Measurements from ENCODE around the gene PFDN2.

Gene PFDN2

GRCh38 chr1:161091093-161091492 is 26.7 kb downstream of the PFDN2 start:
- Histone ChIP-seq H2AK5ac (ENCODE audit: low read length, severe bottlenecking) (no peak overlapping the region), H3K27ac (ENCODE audit: low read length, poor library complexity, severe bottlenecking) (no peak overlapping the region), H3K14ac (ENCODE audit: low read length in 2 of 2) (no peak overlapping the region), H3K4me3 (ENCODE audit: insufficient read depth in 1 of 2, low read depth in 1 of 2, low read length in 2 of 2) (no peak overlapping the region), H3K9ac (ENCODE audit: low read length) (no peak overlapping the region), H4K8ac (ENCODE audit: low read length) (no peak overlapping the region), H4K91ac (ENCODE audit: low read length) (no peak overlapping the region), H2BK15ac (ENCODE audit: low read depth, poor library complexity, severe bottlenecking) (no peak overlapping the region), H3K4me1 (ENCODE audit: control insufficient read depth, insufficient read depth, low read depth, low read length) (peaks cover 8% of the 10 kb centered on the region), H2BK5ac (ENCODE audit: low read depth, low read length, poor library complexity, severe bottlenecking) (no peak overlapping the region), H3K36me3 (ENCODE audit: control insufficient read depth in 1 of 2, insufficient read depth in 2 of 2, low read depth in 1 of 2, low read length in 2 of 2) (no peaks in the 10 kb centered on the region), H2BK12ac (ENCODE audit: low read length in 2 of 2) (no peak overlapping the region), H3K9me3 (ENCODE audit: control insufficient read depth, low read length) (no peaks in the 10 kb centered on the region), H3K23ac (ENCODE audit: low read length in 2 of 2) (no peak overlapping the region), H3K18ac (ENCODE audit: low read depth in 1 of 2, low read length in 2 of 2) (no peak overlapping the region), H3K79me1 (replicated peaks; ENCODE audit: low read length, poor library complexity, severe bottlenecking) (no peaks in the 10 kb centered on the region), H3K4ac (ENCODE audit: low read depth in 1 of 2, low read length in 2 of 2) (no peak overlapping the region), H2AFZ (ENCODE audit: low read depth, low read length) (no peak overlapping the region), H3K27me3 (ENCODE audit: control insufficient read depth in 1 of 2, insufficient read depth in 1 of 2, low read length in 2 of 2) (no peaks in the 10 kb centered on the region), H3K4me2 (ENCODE audit: low read length, poor library complexity, severe bottlenecking) (no peak overlapping the region), H2BK120ac (ENCODE audit: low read depth, low read length) (no peak overlapping the region)
- 79% methylated on average over 5 of the region's 5 CpGs for WGBS
- DNase-seq, result no peak

- no peak overlapping the region for H2BK12ac ChIP-seq (ENCODE audit: low read length in 2 of 2)
- WGBS, result 95% methylated on average over 2 of the region's 3 CpGs
- H3K14ac ChIP-seq (ENCODE audit: low read length in 2 of 2), result no peak overlapping the region
Measured at GRCh38 chr1:161090617-161091016, 27.2 kb downstream of the PFDN2 start.

GRCh38 chr1:161089938-161090337 is 27.9 kb downstream of the PFDN2 start:
- Histone ChIP-seq H3K18ac (ENCODE audit: low read depth in 1 of 2, low read length in 2 of 2) (no peak overlapping the region), H3K27me3 (ENCODE audit: control insufficient read depth in 1 of 2, insufficient read depth in 1 of 2, low read length in 2 of 2) (no peaks in the 10 kb centered on the region), H3K23ac (ENCODE audit: low read length in 2 of 2) (no peak overlapping the region), H2BK5ac (ENCODE audit: low read depth, low read length, poor library complexity, severe bottlenecking) (no peak overlapping the region), H3K9ac (ENCODE audit: low read length) (no peak overlapping the region), H3K14ac (ENCODE audit: low read length in 2 of 2) (no peak overlapping the region), H3K4ac (ENCODE audit: low read depth in 1 of 2, low read length in 2 of 2) (no peak overlapping the region), H2AFZ (ENCODE audit: low read depth, low read length) (no peak overlapping the region), H2BK12ac (ENCODE audit: low read length in 2 of 2) (no peak overlapping the region), H2BK15ac (ENCODE audit: low read depth, poor library complexity, severe bottlenecking) (no peak overlapping the region), H3K4me2 (ENCODE audit: low read length, poor library complexity, severe bottlenecking) (no peak overlapping the region), H3K4me3 (ENCODE audit: insufficient read depth in 1 of 2, low read depth in 1 of 2, low read length in 2 of 2) (no peak overlapping the region), H4K91ac (ENCODE audit: low read length) (no peak overlapping the region), H3K36me3 (ENCODE audit: control insufficient read depth in 1 of 2, insufficient read depth in 2 of 2, low read depth in 1 of 2, low read length in 2 of 2) (no peaks in the 10 kb centered on the region), H3K79me1 (replicated peaks; ENCODE audit: low read length, poor library complexity, severe bottlenecking) (no peaks in the 10 kb centered on the region), H3K27ac (ENCODE audit: low read length, poor library complexity, severe bottlenecking) (no peak overlapping the region), H4K8ac (ENCODE audit: low read length) (no peak overlapping the region), H2AK5ac (ENCODE audit: low read length, severe bottlenecking) (no peak overlapping the region), H3K4me1 (ENCODE audit: control insufficient read depth, insufficient read depth, low read depth, low read length) (peaks cover 14% of the 10 kb centered on the region), H2BK120ac (ENCODE audit: low read depth, low read length) (no peak overlapping the region), H3K9me3 (ENCODE audit: control insufficient read depth, low read length) (no peaks in the 10 kb centered on the region)
- 96% methylated on average over 5 of the region's 5 CpGs for whole genome bisulfite sequencing
- DNase-seq, result no peak

More at GRCh38 chr1:161090617-161091016, 27.2 kb downstream of the PFDN2 start:
- no peaks in the 10 kb centered on the region for H3K36me3 ChIP-seq (ENCODE audit: control insufficient read depth in 1 of 2, insufficient read depth in 2 of 2, low read depth in 1 of 2, low read length in 2 of 2)
- no peak overlapping the region for H4K8ac ChIP-seq (ENCODE audit: low read length)
- no peak overlapping the region for H2BK15ac ChIP-seq (ENCODE audit: low read depth, poor library complexity, severe bottlenecking)
- peaks cover 8% of the 10 kb centered on the region for H3K4me1 ChIP-seq (ENCODE audit: control insufficient read depth, insufficient read depth, low read depth, low read length)
- no peak overlapping the region for H3K4me3 ChIP-seq (ENCODE audit: insufficient read depth in 1 of 2, low read depth in 1 of 2, low read length in 2 of 2)
- H2AK5ac ChIP-seq (ENCODE audit: low read length, severe bottlenecking), result no peak overlapping the region
- H3K27me3 ChIP-seq (ENCODE audit: control insufficient read depth in 1 of 2, insufficient read depth in 1 of 2, low read length in 2 of 2), result no peaks in the 10 kb centered on the region
- H2BK120ac ChIP-seq (ENCODE audit: low read depth, low read length), result no peak overlapping the region
- H2BK5ac ChIP-seq (ENCODE audit: low read depth, low read length, poor library complexity, severe bottlenecking), result no peak overlapping the region
- H3K27ac ChIP-seq (ENCODE audit: low read length, poor library complexity, severe bottlenecking), result no peak overlapping the region
- no peaks in the 10 kb centered on the region for H3K79me1 ChIP-seq (replicated peaks; ENCODE audit: low read length, poor library complexity, severe bottlenecking)
- H4K91ac ChIP-seq (ENCODE audit: low read length), result no peak overlapping the region
- H3K4me2 ChIP-seq (ENCODE audit: low read length, poor library complexity, severe bottlenecking), result no peak overlapping the region
- H3K9ac ChIP-seq (ENCODE audit: low read length), result no peak overlapping the region
- DNase-seq, result no peak
- H3K18ac ChIP-seq (ENCODE audit: low read depth in 1 of 2, low read length in 2 of 2), result no peak overlapping the region
- no peak overlapping the region for H3K4ac ChIP-seq (ENCODE audit: low read depth in 1 of 2, low read length in 2 of 2)
- H3K23ac ChIP-seq (ENCODE audit: low read length in 2 of 2), result no peak overlapping the region
- H2AFZ ChIP-seq (ENCODE audit: low read depth, low read length), result no peak overlapping the region
- no peaks in the 10 kb centered on the region for H3K9me3 ChIP-seq (ENCODE audit: control insufficient read depth, low read length)

GRCh38 chr1:161089251-161089924 is 28.4 kb downstream of the PFDN2 start, which contains the start of gene NECTIN4:
TSS of gene NECTIN4 (minus strand) at chr1:161089558. CDS start at chr1:161089296, 262 bp downstream.
- Histone ChIP-seq H4K91ac (ENCODE audit: low read length) (no peak within 1 kb of the TSS), H2BK12ac (ENCODE audit: low read length in 2 of 2) (no peak within 1 kb of the TSS), H2BK15ac (ENCODE audit: low read depth, poor library complexity, severe bottlenecking) (no peak within 1 kb of the TSS), H2AK5ac (ENCODE audit: low read length, severe bottlenecking) (no peak within 1 kb of the TSS), H3K27ac (ENCODE audit: low read length, poor library complexity, severe bottlenecking) (no peak within 1 kb of the TSS), H3K4me2 (ENCODE audit: low read length, poor library complexity, severe bottlenecking) (no peak within 1 kb of the TSS), H3K4ac (ENCODE audit: low read depth in 1 of 2, low read length in 2 of 2) (no peak within 1 kb of the TSS), H2AFZ (ENCODE audit: low read depth, low read length) (no peak within 1 kb of the TSS), H2BK120ac (ENCODE audit: low read depth, low read length) (no peak within 1 kb of the TSS), H2BK5ac (ENCODE audit: low read depth, low read length, poor library complexity, severe bottlenecking) (no peak within 1 kb of the TSS), H3K36me3 (ENCODE audit: control insufficient read depth in 1 of 2, insufficient read depth in 2 of 2, low read depth in 1 of 2, low read length in 2 of 2) (no peaks in the 10 kb centered on the region), H3K23ac (ENCODE audit: low read length in 2 of 2) (no peak within 1 kb of the TSS), H3K27me3 (ENCODE audit: control insufficient read depth in 1 of 2, insufficient read depth in 1 of 2, low read length in 2 of 2) (no peaks in the 10 kb centered on the region), H3K4me3 (ENCODE audit: insufficient read depth in 1 of 2, low read depth in 1 of 2, low read length in 2 of 2) (no peak within 1 kb of the TSS), H3K9ac (ENCODE audit: low read length) (peak within 1 kb of the TSS; percentile 43), H3K14ac (ENCODE audit: low read length in 2 of 2) (no peak within 1 kb of the TSS), H3K79me1 (replicated peaks; ENCODE audit: low read length, poor library complexity, severe bottlenecking) (no peaks in the 10 kb centered on the region), H3K4me1 (ENCODE audit: control insufficient read depth, insufficient read depth, low read depth, low read length) (peaks cover 19% of the 10 kb centered on the region), H4K8ac (ENCODE audit: low read length) (no peak within 1 kb of the TSS), H3K9me3 (ENCODE audit: control insufficient read depth, low read length) (no peaks in the 10 kb centered on the region), H3K18ac (ENCODE audit: low read depth in 1 of 2, low read length in 2 of 2) (no peak within 1 kb of the TSS)
- 76% methylated on average over 22 of the region's 22 CpGs for WGBS
- no peak for DNase-seq

Data from mesenchymal stem cell (in vitro differentiated cells and primary cell).